GM12892 (cell line): ENCODE measurements around the gene FKRP.

Source experiments
- POLR2A ChIP-seq: IDR thresholded peaks from 2 replicates; pipeline ENCODE4 v1.6.1; 2011; ENCODE audit warnings: low read depth, low read length, control low read depth
- TAF1 ChIP-seq: IDR thresholded peaks from 2 replicates; pipeline ENCODE4 v1.6.1; 2011; ENCODE audit warnings: low read depth, mild to moderate bottlenecking, control low read depth, low read length, borderline replicate concordance

DNA sequence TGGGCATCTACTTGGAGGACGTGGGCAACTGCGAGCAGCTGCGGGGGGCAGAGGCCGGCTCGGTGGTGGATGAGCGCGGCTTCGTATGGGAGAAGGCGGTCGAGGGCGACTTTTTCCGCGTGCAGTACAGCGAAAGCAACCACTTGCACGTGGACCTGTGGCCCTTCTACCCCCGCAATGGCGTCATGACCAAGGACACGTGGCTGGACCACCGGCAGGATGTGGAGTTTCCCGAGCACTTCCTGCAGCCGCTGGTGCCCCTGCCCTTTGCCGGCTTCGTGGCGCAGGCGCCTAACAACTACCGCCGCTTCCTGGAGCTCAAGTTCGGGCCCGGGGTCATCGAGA is 10.7 kb downstream of the FKRP start:
- TF ChIP-seq POLR2A (no peak), TAF1 (no peak)
